ENCODE measurements around the gene CSF3. TPM values are rescaled to one million over a fixed set of nuclear protein-coding genes. Genes with fewer than 3 reads are reported as not detected.

Gene CSF3, protein sequence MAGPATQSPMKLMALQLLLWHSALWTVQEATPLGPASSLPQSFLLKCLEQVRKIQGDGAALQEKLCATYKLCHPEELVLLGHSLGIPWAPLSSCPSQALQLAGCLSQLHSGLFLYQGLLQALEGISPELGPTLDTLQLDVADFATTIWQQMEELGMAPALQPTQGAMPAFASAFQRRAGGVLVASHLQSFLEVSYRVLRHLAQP
- not detected for total RNA-seq

DNA sequence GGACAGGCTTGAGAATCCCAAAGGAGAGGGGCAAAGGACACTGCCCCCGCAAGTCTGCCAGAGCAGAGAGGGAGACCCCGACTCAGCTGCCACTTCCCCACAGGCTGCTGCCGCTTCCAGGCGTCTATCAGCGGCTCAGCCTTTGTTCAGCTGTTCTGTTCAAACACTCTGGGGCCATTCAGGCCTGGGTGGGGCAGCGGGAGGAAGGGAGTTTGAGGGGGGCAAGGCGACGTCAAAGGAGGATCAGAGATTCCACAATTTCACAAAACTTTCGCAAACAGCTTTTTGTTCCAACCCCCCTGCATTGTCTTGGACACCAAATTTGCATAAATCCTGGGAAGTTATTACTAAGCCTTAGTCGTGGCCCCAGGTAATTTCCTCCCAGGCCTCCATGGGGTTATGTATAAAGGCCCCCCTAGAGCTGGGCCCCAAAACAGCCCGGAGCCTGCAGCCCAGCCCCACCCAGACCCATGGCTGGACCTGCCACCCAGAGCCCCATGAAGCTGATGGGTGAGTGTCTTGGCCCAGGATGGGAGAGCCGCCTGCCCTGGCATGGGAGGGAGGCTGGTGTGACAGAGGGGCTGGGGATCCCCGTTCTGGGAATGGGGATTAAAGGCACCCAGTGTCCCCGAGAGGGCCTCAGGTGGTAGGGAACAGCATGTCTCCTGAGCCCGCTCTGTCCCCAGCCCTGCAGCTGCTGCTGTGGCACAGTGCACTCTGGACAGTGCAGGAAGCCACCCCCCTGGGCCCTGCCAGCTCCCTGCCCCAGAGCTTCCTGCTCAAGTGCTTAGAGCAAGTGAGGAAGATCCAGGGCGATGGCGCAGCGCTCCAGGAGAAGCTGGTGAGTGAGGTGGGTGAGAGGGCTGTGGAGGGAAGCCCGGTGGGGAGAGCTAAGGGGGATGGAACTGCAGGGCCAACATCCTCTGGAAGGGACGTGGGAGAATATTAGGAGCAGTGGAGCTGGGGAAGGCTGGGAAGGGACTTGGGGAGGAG, at the start of gene CSF3:
TSS of gene CSF3 (plus strand) at position 436 of the 993 bp plus-strand sequence. CDS start at position 471, 35 bp downstream.
- DNase-seq, result no peak
- peaks cover 6% of the 10 kb centered on the region for H3K27me3 Mint-ChIP-seq
- H3K4me3 Mint-ChIP-seq, result no peak within 1 kb of the TSS
- H3K9me3 Mint-ChIP-seq, result no peaks in the 10 kb centered on the region
- H3K4me1 Mint-ChIP-seq, result peaks cover 8% of the 10 kb centered on the region
- peaks cover 4% of the 10 kb centered on the region for H3K36me3 Mint-ChIP-seq
- no peak within 1 kb of the TSS for H3K27ac Mint-ChIP-seq

DNA sequence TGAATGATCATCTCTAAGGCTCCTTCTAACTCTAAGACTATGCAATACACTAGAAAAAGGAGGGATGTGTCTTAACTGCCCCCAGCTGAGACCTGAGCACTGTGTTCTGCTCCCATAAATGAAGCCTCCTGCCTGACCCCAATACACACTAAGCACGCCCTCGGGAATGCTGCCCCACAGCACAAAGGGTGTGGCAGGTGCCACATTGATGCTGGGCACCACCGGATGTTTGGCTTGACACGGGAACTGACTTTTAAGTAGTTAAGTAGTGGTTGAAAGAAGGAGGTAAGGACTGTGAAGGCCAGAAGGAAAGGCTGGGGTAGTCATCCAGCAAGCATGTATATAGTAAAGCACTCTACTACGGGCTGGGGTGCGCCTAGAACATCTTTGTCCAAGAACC, 48.5 kb upstream of the CSF3 start:
- Mint-ChIP-seq H3K27me3 (peaks cover 22% of the 10 kb centered on the region), H3K4me1 (peaks cover 10% of the 10 kb centered on the region), H3K27ac (no peak overlapping the region), H3K4me3 (no peak overlapping the region), H3K36me3 (no peaks in the 10 kb centered on the region), H3K9me3 (no peaks in the 10 kb centered on the region)
- no peak for DNase-seq

DNA sequence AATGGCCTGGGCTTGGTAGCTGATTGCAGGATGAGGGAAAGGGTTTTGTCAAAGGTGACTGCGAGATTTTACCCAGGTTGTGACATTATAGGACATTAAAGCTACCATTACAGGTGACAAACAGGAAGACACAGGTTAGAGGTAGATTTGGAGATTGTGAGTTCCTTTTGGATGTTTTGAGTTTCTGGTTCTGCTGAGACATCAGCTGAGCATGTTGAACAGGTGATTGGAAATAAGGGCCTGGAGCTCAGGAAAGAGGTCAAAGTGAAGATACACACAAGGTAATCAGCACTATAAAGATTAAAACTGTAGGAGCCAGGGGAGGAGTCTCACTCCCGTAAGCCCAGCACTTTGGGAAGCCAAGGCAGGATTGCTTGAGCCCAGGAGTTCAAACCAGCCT, 46.5 kb upstream of the CSF3 start:
- H3K36me3 Mint-ChIP-seq, result no peaks in the 10 kb centered on the region
- no peak overlapping the region for H3K4me3 Mint-ChIP-seq
- DNase-seq, result no peak
- H3K9me3 Mint-ChIP-seq, result no peaks in the 10 kb centered on the region
- no peak overlapping the region for H3K27ac Mint-ChIP-seq
- peaks cover 4% of the 10 kb centered on the region for H3K4me1 Mint-ChIP-seq
- H3K27me3 Mint-ChIP-seq, result peaks cover 23% of the 10 kb centered on the region

DNA sequence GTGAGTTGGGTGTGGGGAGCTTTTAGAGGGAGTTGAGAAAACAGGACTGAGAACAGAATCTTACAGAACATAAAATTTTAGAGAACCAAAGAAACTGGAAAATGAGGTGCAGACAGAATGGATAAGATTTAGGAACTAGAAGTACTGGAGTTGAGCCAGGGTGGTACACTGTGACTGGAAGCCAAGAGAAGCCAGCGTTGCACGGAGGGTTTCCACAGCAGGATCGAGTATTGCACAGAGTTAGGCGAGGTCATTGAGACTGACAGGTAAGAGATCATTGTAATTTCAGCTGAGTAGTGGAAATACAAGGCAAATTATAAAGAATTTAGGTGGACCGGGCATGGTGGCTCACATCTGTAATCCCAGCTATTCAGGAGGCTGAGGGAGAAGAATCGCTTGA, 45.9 kb upstream of the CSF3 start:
- Mint-ChIP-seq H3K27me3 (peaks cover 23% of the 10 kb centered on the region), H3K27ac (no peak overlapping the region), H3K4me1 (no peaks in the 10 kb centered on the region), H3K36me3 (no peaks in the 10 kb centered on the region), H3K4me3 (no peak overlapping the region), H3K9me3 (no peaks in the 10 kb centered on the region)
- no peak for DNase-seq

DNA sequence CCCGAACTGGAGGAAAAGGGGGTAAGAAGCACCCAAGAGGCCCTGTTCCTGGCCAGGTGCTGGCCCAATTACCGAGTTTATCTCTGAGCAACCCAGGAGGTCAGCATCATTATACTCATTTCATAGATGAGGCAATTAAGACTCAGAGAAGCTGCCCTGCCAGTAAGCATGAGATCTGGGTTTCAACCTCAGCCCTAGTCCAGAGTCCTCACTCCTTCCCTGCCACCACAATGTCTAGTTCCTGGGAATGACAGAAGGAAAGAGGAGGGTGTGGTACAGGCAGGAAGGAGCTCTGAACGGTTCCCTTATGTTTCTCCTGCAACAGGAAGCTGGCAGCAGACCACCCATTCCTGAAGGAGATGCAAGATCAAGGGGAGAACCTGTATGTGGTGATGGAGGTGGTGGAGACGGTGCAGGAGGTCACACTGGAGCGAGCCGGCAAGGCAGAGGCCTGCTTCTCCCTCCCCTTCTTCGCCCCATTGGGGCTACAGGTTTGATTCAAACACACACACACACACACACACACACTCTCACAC, 45.0 kb upstream of the CSF3 start:
- H3K4me1 Mint-ChIP-seq, result no peaks in the 10 kb centered on the region
- H3K27ac Mint-ChIP-seq, result no peak overlapping the region
- H3K36me3 Mint-ChIP-seq, result no peaks in the 10 kb centered on the region
- H3K9me3 Mint-ChIP-seq, result no peaks in the 10 kb centered on the region
- H3K4me3 Mint-ChIP-seq, result no peak overlapping the region
- H3K27me3 Mint-ChIP-seq, result peaks cover 23% of the 10 kb centered on the region
- DNase-seq, result no peak

DNA sequence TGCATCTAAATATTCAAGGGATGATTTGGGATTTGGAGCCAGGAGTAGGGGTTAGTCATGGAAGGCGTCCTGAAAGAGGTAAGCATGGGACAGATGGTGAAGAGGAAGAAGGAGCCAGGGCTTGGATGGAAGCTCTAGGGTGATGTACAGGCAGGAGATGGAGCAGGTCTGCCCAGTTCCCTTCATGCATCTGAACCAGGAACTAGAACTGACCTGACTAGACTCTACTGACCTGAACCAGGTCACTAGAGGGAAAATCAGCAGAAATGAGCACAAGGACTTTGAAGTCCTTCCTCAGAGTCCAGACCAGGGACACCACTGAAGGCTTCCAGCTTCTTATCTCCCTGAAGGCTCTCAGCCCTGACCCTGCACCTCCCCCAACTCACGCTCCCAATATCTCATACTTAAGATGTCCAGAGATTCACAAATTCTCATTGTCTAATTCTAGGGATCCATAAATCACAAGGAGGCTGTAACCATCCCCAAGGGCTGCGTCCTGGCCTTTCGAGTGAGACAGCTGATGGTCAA, 44.1 kb upstream of the CSF3 start:
- Mint-ChIP-seq H3K9me3 (no peaks in the 10 kb centered on the region), H3K27me3 (peaks cover 23% of the 10 kb centered on the region), H3K36me3 (no peaks in the 10 kb centered on the region), H3K4me3 (no peak overlapping the region), H3K27ac (no peak overlapping the region), H3K4me1 (no peaks in the 10 kb centered on the region)
- DNase-seq, result no peak

DNA sequence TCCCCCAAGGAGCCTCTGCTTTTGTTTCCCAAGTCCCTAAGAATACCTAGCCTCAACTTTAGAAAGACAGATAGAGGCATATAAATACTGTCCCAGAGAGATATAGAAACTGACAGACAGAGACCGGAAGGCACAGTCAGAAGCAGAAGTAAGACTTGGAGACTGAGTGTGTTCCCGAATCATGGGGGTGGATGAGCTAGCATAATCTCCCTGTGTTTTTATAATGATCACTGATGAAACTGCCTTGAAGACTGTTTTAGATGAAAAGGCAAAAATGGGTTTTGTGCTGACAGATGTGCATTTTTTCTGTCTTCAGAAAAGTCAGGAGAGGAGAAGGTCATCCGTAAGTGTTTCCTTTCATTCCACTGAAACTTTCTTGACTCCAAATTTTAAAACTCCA, 43.0 kb upstream of the CSF3 start:
- Mint-ChIP-seq H3K27ac (no peak overlapping the region), H3K27me3 (peaks cover 23% of the 10 kb centered on the region), H3K4me1 (no peaks in the 10 kb centered on the region), H3K36me3 (no peaks in the 10 kb centered on the region), H3K9me3 (no peaks in the 10 kb centered on the region), H3K4me3 (no peak overlapping the region)
- DNase-seq, result no peak

DNA sequence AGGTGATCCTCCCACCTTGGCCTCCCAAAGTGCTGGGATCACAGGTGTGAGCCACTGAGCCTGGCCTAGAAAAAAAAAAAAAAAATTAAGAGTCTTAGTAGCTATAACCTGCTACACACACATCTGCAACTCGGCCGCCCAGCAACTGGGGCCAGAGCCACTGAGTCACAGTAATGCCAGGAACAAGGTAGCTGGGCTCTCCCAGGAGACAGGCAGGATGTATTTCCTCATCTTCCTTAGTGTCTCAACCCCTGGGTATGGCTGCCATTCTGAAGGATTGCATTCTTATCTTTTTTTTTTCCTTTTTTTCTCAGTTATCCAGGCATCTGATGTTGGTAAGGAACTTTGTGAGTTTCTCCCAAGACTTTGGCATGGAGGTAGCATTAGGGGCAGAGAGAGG, 41.7 kb upstream of the CSF3 start:
- Mint-ChIP-seq H3K27ac (no peak overlapping the region), H3K4me3 (no peak overlapping the region)

DNA sequence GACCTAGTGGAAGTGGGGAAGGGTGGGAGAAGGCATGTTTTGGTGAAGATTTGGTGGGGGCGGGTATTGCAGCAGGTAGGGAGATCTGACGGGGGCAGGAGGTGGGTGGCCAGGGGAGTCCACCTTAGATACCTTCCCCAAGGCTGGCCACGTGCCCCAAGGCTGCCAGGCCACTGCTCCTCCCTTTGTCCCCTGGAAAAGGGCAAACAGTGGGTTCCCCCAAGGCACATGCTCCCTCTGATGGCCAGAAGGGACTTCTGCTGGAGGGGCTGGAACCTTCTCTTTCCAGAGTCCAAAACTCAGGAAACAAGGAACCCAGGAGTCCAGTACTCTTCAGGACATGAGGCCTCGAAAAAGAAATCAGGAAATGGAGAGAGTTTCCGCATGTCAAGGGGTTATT, 40.8 kb upstream of the CSF3 start:
- no peaks in the 10 kb centered on the region for H3K36me3 Mint-ChIP-seq
- H3K27ac Mint-ChIP-seq, result no peak overlapping the region
- H3K4me1 Mint-ChIP-seq, result peaks cover 2% of the 10 kb centered on the region
- H3K9me3 Mint-ChIP-seq, result no peaks in the 10 kb centered on the region
- no peak overlapping the region for H3K4me3 Mint-ChIP-seq
- DNase-seq, result no peak
- H3K27me3 Mint-ChIP-seq, result peaks cover 19% of the 10 kb centered on the region

More for the DNA sequence above, 41.7 kb upstream of the CSF3 start:
- H3K4me1 Mint-ChIP-seq, result no peaks in the 10 kb centered on the region
- DNase-seq, result no peak
- no peaks in the 10 kb centered on the region for H3K36me3 Mint-ChIP-seq
- H3K9me3 Mint-ChIP-seq, result no peaks in the 10 kb centered on the region
- peaks cover 23% of the 10 kb centered on the region for H3K27me3 Mint-ChIP-seq

DNA sequence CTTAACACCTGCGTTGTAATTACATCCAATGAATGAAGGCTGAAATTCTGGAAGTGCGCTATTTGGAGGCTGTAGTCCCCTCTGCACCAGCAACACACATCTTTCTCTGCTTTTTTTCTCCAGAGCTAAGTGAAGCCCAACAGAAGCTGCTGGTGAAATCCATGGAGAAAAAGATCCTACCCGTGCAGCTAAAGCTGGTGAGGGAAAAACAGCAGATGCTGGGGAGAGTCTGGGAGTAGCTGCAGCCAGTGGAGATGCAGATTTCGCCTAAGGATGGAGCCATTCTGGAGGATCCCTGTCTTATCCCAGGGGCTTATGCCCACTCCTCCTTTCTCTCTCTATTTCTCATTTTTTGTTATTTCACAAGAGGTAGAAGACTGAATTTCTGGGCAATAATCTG, 39.4 kb upstream of the CSF3 start:
- peaks cover 10% of the 10 kb centered on the region for H3K4me1 Mint-ChIP-seq
- H3K27ac Mint-ChIP-seq, result no peak overlapping the region
- peaks cover 10% of the 10 kb centered on the region for H3K27me3 Mint-ChIP-seq
- DNase-seq, result no peak
- no peaks in the 10 kb centered on the region for H3K9me3 Mint-ChIP-seq
- no peak overlapping the region for H3K4me3 Mint-ChIP-seq
- no peaks in the 10 kb centered on the region for H3K36me3 Mint-ChIP-seq

DNA sequence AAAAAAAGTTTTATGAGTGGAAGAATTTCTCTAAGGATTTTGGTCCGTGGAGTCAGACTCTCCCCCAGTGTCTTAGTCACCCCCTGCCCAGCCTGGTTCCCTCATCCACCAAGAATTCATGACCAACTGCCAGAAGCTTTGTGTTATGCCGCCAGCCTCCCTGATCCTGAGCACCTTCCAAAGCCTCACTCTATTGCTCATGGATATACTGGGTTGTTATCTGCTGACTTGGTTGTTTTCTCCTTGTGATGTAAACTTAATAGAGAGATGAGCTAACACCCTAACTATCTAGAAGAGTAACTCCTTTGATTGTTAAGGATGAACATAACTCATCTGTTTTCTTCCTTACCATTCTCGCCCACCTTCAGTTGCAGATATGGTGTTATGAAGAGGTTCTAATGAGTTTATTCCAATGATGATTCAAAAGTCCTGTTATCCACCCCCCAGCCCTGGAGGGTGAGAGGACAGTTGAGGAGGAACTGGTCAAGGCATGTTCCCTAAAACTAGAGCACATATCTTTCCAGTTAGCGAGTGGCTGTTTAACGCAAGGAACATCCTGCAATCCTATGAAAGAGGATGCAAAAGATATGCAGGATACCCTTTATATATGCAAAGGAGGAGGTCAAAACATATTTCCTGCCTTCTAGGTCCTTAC, 36.1 kb upstream of the CSF3 start:
- Mint-ChIP-seq H3K9me3 (no peaks in the 10 kb centered on the region), H3K27me3 (no peaks in the 10 kb centered on the region), H3K4me1 (peaks cover 21% of the 10 kb centered on the region), H3K36me3 (peaks cover 10% of the 10 kb centered on the region), H3K27ac (no peak overlapping the region), H3K4me3 (peak overlapping the region; percentile 32)
- no peak for DNase-seq

DNA sequence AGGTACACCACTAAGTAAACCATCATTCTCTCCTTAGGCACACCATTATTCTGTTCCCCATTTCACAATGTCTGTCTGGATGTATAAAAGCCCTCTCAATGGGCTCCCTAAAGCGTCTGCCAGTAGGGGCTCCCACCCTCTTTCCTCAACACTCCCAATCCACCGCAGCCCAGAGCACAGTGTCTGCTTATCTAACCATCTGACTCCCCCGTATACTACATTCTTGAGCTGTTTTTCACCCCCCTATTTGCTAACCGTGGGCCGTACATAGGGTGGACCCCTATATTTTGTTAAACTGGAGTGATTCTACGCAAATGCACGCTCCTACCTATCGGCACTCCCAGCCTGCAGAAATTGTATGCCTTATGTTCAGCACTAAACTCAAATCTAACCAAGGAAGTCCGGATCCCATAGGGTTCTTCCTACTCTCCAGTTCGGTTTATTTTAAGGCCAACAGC, 35.3 kb upstream of the CSF3 start:
- no peak for DNase-seq
- H3K27me3 Mint-ChIP-seq, result no peaks in the 10 kb centered on the region
- H3K4me1 Mint-ChIP-seq, result peaks cover 21% of the 10 kb centered on the region
- H3K4me3 Mint-ChIP-seq, result peak overlapping the region; percentile 91
- H3K27ac Mint-ChIP-seq, result peak overlapping the region; percentile 91
- peaks cover 14% of the 10 kb centered on the region for H3K36me3 Mint-ChIP-seq
- no peaks in the 10 kb centered on the region for H3K9me3 Mint-ChIP-seq

DNA sequence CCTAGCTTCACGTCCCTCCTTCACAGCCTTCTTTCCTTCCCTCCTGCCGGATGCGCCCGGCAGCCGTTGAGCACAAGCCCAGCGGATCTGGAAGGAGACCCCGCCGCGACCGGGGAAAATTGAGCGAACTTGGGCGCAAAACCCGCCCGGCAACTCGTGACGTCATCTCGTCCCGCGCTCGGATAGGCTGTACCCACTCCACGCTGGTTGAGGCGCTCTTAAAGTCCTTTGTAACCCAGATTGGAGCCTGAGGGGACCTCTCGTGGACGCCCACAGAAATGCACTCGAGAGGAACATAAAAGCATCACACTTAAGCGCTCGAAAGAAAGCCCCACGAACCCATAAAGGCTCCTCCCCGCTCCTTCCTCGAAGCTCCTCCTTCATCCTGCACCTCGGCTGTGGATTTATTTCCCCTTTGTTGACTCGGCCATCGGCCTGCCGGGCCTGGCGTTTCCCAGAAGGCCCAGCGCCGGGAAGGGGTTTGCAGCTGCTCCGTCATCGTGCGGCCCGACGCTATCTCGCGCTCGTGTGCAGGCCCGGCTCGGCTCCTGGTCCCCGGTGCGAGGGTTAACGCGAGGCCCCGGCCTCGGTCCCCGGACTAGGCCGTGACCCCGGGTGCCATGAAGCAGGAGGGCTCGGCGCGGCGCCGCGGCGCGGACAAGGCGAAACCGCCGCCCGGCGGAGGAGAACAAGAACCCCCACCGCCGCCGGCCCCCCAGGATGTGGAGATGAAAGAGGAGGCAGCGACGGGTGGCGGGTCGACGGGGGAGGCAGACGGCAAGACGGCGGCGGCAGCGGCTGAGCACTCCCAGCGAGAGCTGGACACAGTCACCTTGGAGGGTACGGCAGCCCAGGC, 34.7 kb upstream of the CSF3 start, which contains the start of gene PSMD3:
TSS of gene PSMD3 (plus strand) at position 457 of the 856 bp plus-strand sequence. CDS start at position 621, 164 bp downstream.
- H3K27me3 Mint-ChIP-seq, result no peaks in the 10 kb centered on the region
- peaks cover 14% of the 10 kb centered on the region for H3K36me3 Mint-ChIP-seq
- peaks cover 21% of the 10 kb centered on the region for H3K4me1 Mint-ChIP-seq
- DNase-seq, result peak; percentile 96
- H3K4me3 Mint-ChIP-seq, result peak within 1 kb of the TSS; percentile 91
- H3K27ac Mint-ChIP-seq, result peak within 1 kb of the TSS; percentile 91
- no peaks in the 10 kb centered on the region for H3K9me3 Mint-ChIP-seq

DNA sequence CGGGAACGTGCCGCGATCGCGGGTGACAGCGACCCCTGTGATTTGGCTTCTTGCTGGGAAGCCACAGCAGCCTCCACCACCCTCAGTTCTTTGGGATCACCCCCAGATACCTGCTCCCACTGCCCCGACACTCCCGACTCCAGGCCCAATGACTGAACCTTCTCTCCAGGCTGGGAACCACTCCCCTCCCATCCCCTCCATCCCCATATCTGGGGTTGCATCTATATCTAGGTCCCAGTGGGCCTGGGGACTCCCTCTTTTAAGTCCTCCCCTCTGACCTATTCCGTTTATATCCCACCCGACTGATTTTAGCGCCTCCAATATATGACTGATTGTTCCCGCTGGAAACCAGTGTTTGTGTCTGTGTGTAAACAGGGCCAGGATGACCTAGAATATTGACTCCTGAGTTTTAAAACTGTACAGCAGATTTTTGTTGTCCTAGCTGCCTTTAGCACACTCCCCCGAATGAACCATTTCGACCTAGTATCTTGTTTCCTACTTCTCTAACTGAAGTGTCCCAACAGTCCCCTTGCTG, 34.0 kb upstream of the CSF3 start:
- Mint-ChIP-seq H3K36me3 (peaks cover 16% of the 10 kb centered on the region), H3K4me1 (peaks cover 21% of the 10 kb centered on the region), H3K4me3 (peak overlapping the region; percentile 91), H3K9me3 (no peaks in the 10 kb centered on the region), H3K27me3 (no peaks in the 10 kb centered on the region), H3K27ac (peak overlapping the region; percentile 91)
- DNase-seq, result no peak
